ENCODE results near the gene ASRGL1. TPM values are rescaled to one million over a fixed set of nuclear protein-coding genes. Genes with fewer than 3 reads are reported as not detected.

ASRGL1 gene
- total and polyA plus RNA-seq, 2 of the 13 experiments (the other 11 are each of a cell fraction or from before 2014, with no cell fraction given) = 50.8 to 97.5 TPM

GRCh38 chr11:62340269-62340901, 3.1 kb downstream of the ASRGL1 start (continued):
- TF ChIP-seq TBX2 (CRISPR knock-in tag; IDR thresholded peaks at IDR 0.05; ENCODE audit: borderline replicate concordance) (no peak), ZNF746 (CRISPR knock-in tag; IDR thresholded peaks at IDR 0.05) (no peak), MAX (IDR thresholded peaks at IDR 0.05) (peak; percentile 22; the same call in 1 of the 2 replicates), FOXP1 (IDR thresholded peaks at IDR 0.05) (no peak), FOXP1 (CRISPR knock-in tag; IDR thresholded peaks at IDR 0.05) (peak; percentile 72), HOXA3 (CRISPR knock-in tag; IDR thresholded peaks at IDR 0.05) (peak; percentile 48), FOXJ3 (CRISPR knock-in tag; IDR thresholded peaks at IDR 0.05; ENCODE audit: borderline replicate concordance) (no peak), GPN1 (CRISPR knock-in tag; IDR thresholded peaks at IDR 0.05; ENCODE audit: borderline replicate concordance) (no peak), GTF2F1 (IDR thresholded peaks at IDR 0.05; ENCODE audit: low read length) (no peak), ZNF382 (CRISPR knock-in tag; IDR thresholded peaks at IDR 0.05; ENCODE audit: borderline replicate concordance) (no peak), HNRNPLL (IDR thresholded peaks at IDR 0.05; ENCODE audit: low read depth, low read length, poor library complexity, severe bottlenecking) (no peak), EZH2 (conservative IDR thresholded peaks at IDR 0.05; ENCODE audit: low read depth, low read length) (no peak), CBFB (CRISPR knock-in tag; IDR thresholded peaks at IDR 0.05) (no peak), ZNF768 (CRISPR knock-in tag; IDR thresholded peaks at IDR 0.05) (no peak), ZNF564 (CRISPR knock-in tag; IDR thresholded peaks at IDR 0.05) (no peak), RXRB (CRISPR knock-in tag; IDR thresholded peaks at IDR 0.05; ENCODE audit: borderline replicate concordance) (peak; percentile 84), TCF7 (IDR thresholded peaks at IDR 0.05; ENCODE audit: low read depth) (peak; percentile 37; the same call in 1 of the 2 replicates), RARA (CRISPR knock-in tag; IDR thresholded peaks at IDR 0.05) (peak; percentile 69), ZSCAN21 (CRISPR knock-in tag; IDR thresholded peaks at IDR 0.05; ENCODE audit: borderline replicate concordance) (0 out of 2 replicates have a peak, but pooled peaks have one; percentile 32), ZNF280D (CRISPR knock-in tag; IDR thresholded peaks at IDR 0.05) (no peak), PBX3 (CRISPR knock-in tag; IDR thresholded peaks at IDR 0.05; ENCODE audit: borderline replicate concordance) (no peak), STAT5B (CRISPR knock-in tag; IDR thresholded peaks at IDR 0.05) (no peak), NR3C1 (CRISPR knock-in tag; IDR thresholded peaks at IDR 0.05) (no peak), ZNF503 (CRISPR knock-in tag; IDR thresholded peaks at IDR 0.05) (no peak; the same call in 1 of the 2 replicates), ZNF44 (CRISPR knock-in tag; IDR thresholded peaks at IDR 0.05) (no peak), ZFP36L1 (CRISPR knock-in tag; IDR thresholded peaks at IDR 0.05) (no peak)

Data from HepG2 (cell line).